HCT116 (cell line): ENCODE measurements around the gene SLCO2B1. TPM values are rescaled to one million over a fixed set of nuclear protein-coding genes. Genes with fewer than 3 reads are reported as not detected.
A peak's percentile ranks its signal among the peaks of the same experiment; 100 is the strongest.

Experiments used
- ATAC-seq: fragments of 200-7000 bp; cut with Tn5 transposase; 2 replicates; pipeline ENCODE4 v1.9.1; 2020; ENCODE audit warnings: mild to moderate bottlenecking, moderate library complexity
- BruUV-seq: library from RNA; stranded (reverse); fragments of 400-500 nt; replicated peaks from 2 replicates; lab custom pipeline; 2021; lab: Mats Ljungman, UMichigan
- CTCF ChIA-PET: fragments of 300-600 bp; sonication (Branson Sonifier 250); formaldehyde crosslinking; loops from one replicate; lab custom pipeline; 2021; ENCODE audit warnings: antibody characterized with exemption; lab: Charles Lee
- POLR2A ChIA-PET: fragments of 300-600, 350-600 bp; sonication (Branson Sonifier 250); formaldehyde crosslinking; loops from one replicate; lab custom pipeline; 2021; ENCODE audit warnings: antibody characterized with exemption; lab: Charles Lee
- RAD21 ChIA-PET, 2 experiments: fragments of 300-600 bp; sonication (Branson Sonifier 250); formaldehyde crosslinking; loops; one replicate each; lab custom pipeline; 2023; ENCODE audit warnings: low total read pairs in 2 of 2; ENCODE audit not compliant: uncharacterized antibody in 2 of 2, unreplicated experiment in 2 of 2, low non-redundant PET in 1 of 2; lab: Charles Lee
- DNase-seq: peaks from one replicate; pipeline ENCODE4 v3.0.0-alpha.2; 2010; ENCODE audit warnings: low read depth, low spot score
- H2AFZ ChIP-seq: fragments of 200-600 bp; shearing (Covaris generic), sonication (generic); 2 replicates; pipeline ENCODE4 v1.6.1; 2017; ENCODE audit warnings: low read depth, mixed run types, mixed read lengths, antibody characterized with exemption, low read length; ENCODE audit not compliant: poor library complexity, severe bottlenecking
- H3K27ac ChIP-seq: 2 replicates; pipeline ENCODE4 v1.5.1; 2012; ENCODE audit warnings: low read depth, low read length
- H3K27me3 ChIP-seq: fragments of 200-600 bp; sonication (generic); 2 replicates; pipeline ENCODE4 v1.6.1; 2016; ENCODE audit warnings: mixed run types, low read length, mixed read lengths; ENCODE audit not compliant: insufficient read depth
- H3K36me3 ChIP-seq, 2 experiments: fragments of 200-500 bp in 1 of 2; fragments of 200-600 bp in 1 of 2; sonication (Bioruptor generic) in 1 of 2; sonication (generic) in 1 of 2; 2 replicates each; pipeline versions ENCODE4 v1.5.1 to v1.6.1; 2014 to 2016; ENCODE audit warnings: low read length in 2 of 2, inconsistent platforms in 1 of 2, mixed read lengths in 1 of 2, mixed run types in 1 of 2; ENCODE audit not compliant: insufficient read depth in 2 of 2, control insufficient read depth in 1 of 2
- H3K4me1 ChIP-seq, 2 experiments: fragments of 200-600 bp in 1 of 2; sonication (generic) in 1 of 2; 2 replicates each; pipeline versions ENCODE4 v1.5.1 to v1.6.1; 2012 to 2017; ENCODE audit warnings: low read length in 2 of 2, inconsistent platforms in 1 of 2, mild to moderate bottlenecking in 1 of 2, mixed read lengths in 1 of 2, mixed run types in 1 of 2, moderate library complexity in 1 of 2; ENCODE audit not compliant: insufficient read depth in 2 of 2, control insufficient read depth in 1 of 2
- H3K4me2 ChIP-seq: fragments of 200-600 bp; sonication (generic); 2 replicates; pipeline ENCODE4 v1.6.1; 2017; ENCODE audit warnings: mixed run types, low read length, mixed read lengths
- H3K4me3 ChIP-seq, 2 experiments: fragments of 200-600 bp in 1 of 2; sonication (generic) in 1 of 2; replicated peaks in 1 of 2; 2 replicates each; pipeline ENCODE4 v1.5.1; 2011 to 2016; ENCODE audit warnings: low read length in 2 of 2, control low read depth in 1 of 2, low read depth in 1 of 2, mild to moderate bottlenecking in 1 of 2, mixed read lengths in 1 of 2, mixed run types in 1 of 2
- H3K79me2 ChIP-seq: fragments of 200-600 bp; sonication (generic); 2 replicates; pipeline ENCODE4 v1.6.1; 2017; ENCODE audit warnings: mild to moderate bottlenecking, mixed run types, low read length, moderate library complexity, mixed read lengths; ENCODE audit not compliant: insufficient read depth
- H3K9ac ChIP-seq: fragments of 200-600 bp; sonication (generic); 2 replicates; pipeline ENCODE4 v1.6.1; 2016; ENCODE audit warnings: low read length, mixed read lengths
- H3K9me2 ChIP-seq: fragments of 200-600 bp; sonication (generic), shearing (Covaris generic); 2 replicates; pipeline ENCODE4 v1.6.1; 2017; ENCODE audit warnings: mixed run types, mild to moderate bottlenecking, moderate library complexity; ENCODE audit not compliant: insufficient read depth
- H3K9me3 ChIP-seq, 2 experiments: fragments of 200-500 bp in 1 of 2; fragments of 200-600 bp in 1 of 2; sonication (Bioruptor generic) in 1 of 2; sonication (generic) in 1 of 2; 2 replicates each; pipeline ENCODE4 v1.6.1; 2014 to 2017; ENCODE audit warnings: low read length in 2 of 2, mixed read lengths in 2 of 2, inconsistent platforms in 1 of 2, low read depth in 1 of 2, mild to moderate bottlenecking in 1 of 2, mixed run types in 1 of 2, moderate library complexity in 1 of 2; ENCODE audit not compliant: control insufficient read depth in 1 of 2, insufficient read depth in 1 of 2
- H4K20me1 ChIP-seq: fragments of 200-600 bp; sonication (generic), shearing (Covaris generic); 2 replicates; pipeline ENCODE4 v1.6.1; 2017; ENCODE audit warnings: mixed run types, mild to moderate bottlenecking, moderate library complexity; ENCODE audit not compliant: insufficient read depth
- CEBPB ChIP-seq: IDR thresholded peaks from 2 replicates; pipeline ENCODE4 v1.6.1; 2012; ENCODE audit warnings: low read depth
- ELF1 ChIP-seq: IDR thresholded peaks from 2 replicates; pipeline ENCODE4 v1.6.1; 2012; ENCODE audit warnings: low read depth, borderline replicate concordance
- EZH2 ChIP-seq: fragments of 200-600 bp; sonication (generic); IDR thresholded peaks from 2 replicates; pipeline ENCODE4 v1.6.1; 2017; ENCODE audit warnings: antibody characterized with exemption, mixed run types
- FOSL1 ChIP-seq: IDR thresholded peaks from 2 replicates; pipeline ENCODE4 v1.6.1; 2012; ENCODE audit warnings: low read depth
- JUND ChIP-seq: IDR thresholded peaks from 2 replicates; pipeline ENCODE4 v1.6.1; 2012
- POLR2A ChIP-seq: IDR thresholded peaks from 2 replicates; pipeline ENCODE4 v1.7.0; 2011; ENCODE audit warnings: borderline replicate concordance; ENCODE audit not compliant: insufficient read depth, insufficient read length; ENCODE audit errors: extremely low read depth
- RAD21 ChIP-seq: IDR thresholded peaks from 2 replicates; pipeline ENCODE4 v1.6.1; 2012; ENCODE audit warnings: low read depth, mild to moderate bottlenecking
- SRF ChIP-seq: IDR thresholded peaks from 2 replicates; pipeline ENCODE4 v1.6.1; 2012; ENCODE audit warnings: low read depth
- TCF7L2 ChIP-seq: IDR thresholded peaks from 2 replicates; pipeline ENCODE4 v1.7.0; 2011; ENCODE audit warnings: borderline replicate concordance, inconsistent platforms; ENCODE audit not compliant: insufficient read depth, insufficient read length; ENCODE audit errors: extremely low read depth
- YY1 ChIP-seq: IDR thresholded peaks from 2 replicates; pipeline ENCODE4 v1.6.1; 2011; ENCODE audit warnings: low read length, low read depth, moderate library complexity, mild to moderate bottlenecking; ENCODE audit not compliant: insufficient replicate concordance; ENCODE audit errors: extremely low read depth
- ZFX ChIP-seq: fragments of 450-650 bp; IDR thresholded peaks from 2 replicates; pipeline ENCODE4 v1.6.1; 2017
- ZNF274 ChIP-seq: fragments of 200-500 bp; sonication (Bioruptor generic); IDR thresholded peaks from 2 replicates; pipeline ENCODE4 v1.6.1; 2014; ENCODE audit warnings: mild to moderate bottlenecking, low read depth, low read length, inconsistent platforms
- intact Hi-C: fragments of 100-400 bp; cut with micrococcal nuclease; formaldehyde crosslinking; loops from 2 replicates; pipeline ENCODE4 v1.10.0; 2022
- total RNA-seq: library from RNA; stranded (reverse); gene quantifications from one replicate; pipeline ENCODE4 v1.2.1, GENCODE V29; 2021; ENCODE audit not compliant: unreplicated experiment
- TF ChIP-seq, protein P1 (sequence below): IDR thresholded peaks from 2 replicates; pipeline ENCODE4 v1.6.1; 2012; ENCODE audit warnings: low read depth

Gene SLCO2B1
- total RNA-seq, 1 experiment from 2014 or later = 0.81 TPM

DNA sequence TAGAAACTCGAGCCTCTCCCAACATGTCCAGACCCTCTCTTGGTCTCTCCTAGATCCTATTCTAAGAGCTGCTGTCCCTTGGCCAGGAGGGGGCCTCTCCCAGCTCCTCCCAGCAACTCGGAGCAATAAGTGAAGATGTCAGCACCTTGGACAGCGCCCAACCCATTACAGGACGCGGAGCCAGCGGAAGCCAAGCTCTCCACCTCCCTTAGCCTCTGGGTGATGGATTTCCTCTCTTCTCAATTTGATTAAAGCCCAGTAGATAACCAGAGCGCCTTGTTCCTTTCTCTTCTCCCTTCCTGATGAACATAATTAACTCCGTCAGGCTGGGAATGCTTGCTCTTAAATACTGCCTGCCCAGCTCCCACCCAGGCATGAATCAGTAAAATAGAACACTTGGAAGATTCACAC, 63.5 kb downstream of the SLCO2B1 start (continued):
- TF ChIP-seq JUND = no peak
- no peak for TF ChIP-seq POLR2A
- no peak for TF ChIP-seq ELF1
- TF ChIP-seq, protein P1, sequence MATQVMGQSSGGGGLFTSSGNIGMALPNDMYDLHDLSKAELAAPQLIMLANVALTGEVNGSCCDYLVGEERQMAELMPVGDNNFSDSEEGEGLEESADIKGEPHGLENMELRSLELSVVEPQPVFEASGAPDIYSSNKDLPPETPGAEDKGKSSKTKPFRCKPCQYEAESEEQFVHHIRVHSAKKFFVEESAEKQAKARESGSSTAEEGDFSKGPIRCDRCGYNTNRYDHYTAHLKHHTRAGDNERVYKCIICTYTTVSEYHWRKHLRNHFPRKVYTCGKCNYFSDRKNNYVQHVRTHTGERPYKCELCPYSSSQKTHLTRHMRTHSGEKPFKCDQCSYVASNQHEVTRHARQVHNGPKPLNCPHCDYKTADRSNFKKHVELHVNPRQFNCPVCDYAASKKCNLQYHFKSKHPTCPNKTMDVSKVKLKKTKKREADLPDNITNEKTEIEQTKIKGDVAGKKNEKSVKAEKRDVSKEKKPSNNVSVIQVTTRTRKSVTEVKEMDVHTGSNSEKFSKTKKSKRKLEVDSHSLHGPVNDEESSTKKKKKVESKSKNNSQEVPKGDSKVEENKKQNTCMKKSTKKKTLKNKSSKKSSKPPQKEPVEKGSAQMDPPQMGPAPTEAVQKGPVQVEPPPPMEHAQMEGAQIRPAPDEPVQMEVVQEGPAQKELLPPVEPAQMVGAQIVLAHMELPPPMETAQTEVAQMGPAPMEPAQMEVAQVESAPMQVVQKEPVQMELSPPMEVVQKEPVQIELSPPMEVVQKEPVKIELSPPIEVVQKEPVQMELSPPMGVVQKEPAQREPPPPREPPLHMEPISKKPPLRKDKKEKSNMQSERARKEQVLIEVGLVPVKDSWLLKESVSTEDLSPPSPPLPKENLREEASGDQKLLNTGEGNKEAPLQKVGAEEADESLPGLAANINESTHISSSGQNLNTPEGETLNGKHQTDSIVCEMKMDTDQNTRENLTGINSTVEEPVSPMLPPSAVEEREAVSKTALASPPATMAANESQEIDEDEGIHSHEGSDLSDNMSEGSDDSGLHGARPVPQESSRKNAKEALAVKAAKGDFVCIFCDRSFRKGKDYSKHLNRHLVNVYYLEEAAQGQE = peak; percentile 96
- TF ChIP-seq CEBPB = no peak
- no peak for TF ChIP-seq ZNF274
- TF ChIP-seq RAD21 = peak; percentile 18; the same call in 1 of the 2 replicates
- TF ChIP-seq ZFX = no peak
- no peak for TF ChIP-seq TCF7L2
- TF ChIP-seq, all 23 proteins: peak for 3

DNA sequence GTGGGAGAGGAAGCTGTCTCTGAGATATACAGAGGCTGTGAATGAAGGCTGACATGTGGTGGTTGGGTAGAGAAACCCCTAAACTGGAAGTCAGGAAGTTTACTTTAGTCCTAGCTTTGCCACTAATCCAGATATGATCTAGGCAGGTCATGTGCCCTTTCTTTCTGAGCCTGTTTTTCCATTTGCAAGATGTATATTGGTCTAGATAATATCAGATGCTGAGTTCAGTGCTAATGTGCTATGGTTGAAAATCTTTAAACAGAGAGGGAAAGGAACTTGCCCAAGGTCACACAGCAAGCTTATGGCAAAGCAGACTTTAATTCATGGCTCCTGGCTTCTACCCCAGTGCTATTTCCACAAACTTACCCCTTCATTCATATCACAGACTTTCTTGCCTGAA, 63.9 kb downstream of the SLCO2B1 start:
- Histone ChIP-seq H3K36me3 (no peaks in the 10 kb centered on the region), H2AFZ (no peak overlapping the region), H3K4me1 (no peaks in the 10 kb centered on the region), H3K9me3 (no peaks in the 10 kb centered on the region), H3K4me2 (no peak overlapping the region), H4K20me1 (no peaks in the 10 kb centered on the region), H3K27me3 (peaks cover 38% of the 10 kb centered on the region; the same call in 1 of the 2 replicates), H3K79me2 (no peaks in the 10 kb centered on the region), H3K4me3 (no peak overlapping the region), H3K9me2 (no peaks in the 10 kb centered on the region), H3K27ac (no peak overlapping the region), H3K9ac (no peak overlapping the region)
- intact Hi-C loops = loop anchor here (1.0 kb wide), 1 partner anchor 18 kb away; no protein-coding TSS in a partner anchor
- ChIA-PET POLR2A (no interaction called here), CTCF (interaction anchor here (0.5 to 2.6 kb wide), 7 partner anchors 9 to 75 kb away, joined by 3 to 20 read pairs (median 5); no protein-coding TSS in a partner anchor), RAD21 (interaction anchor here in 1 of 2 experiments (0.9 to 1.2 kb wide), 3 partner anchors 9 to 74 kb away, joined by 3 read pairs; no protein-coding TSS in a partner anchor)
- no TSS peak for BruUV-seq
- DNase-seq (no peak), ATAC-seq (no peak)
- TF ChIP-seq TCF7L2 (no peak), ELF1 (no peak), RAD21 (no peak), YY1 (no peak), EZH2 (no peak), SRF (no peak), FOSL1 (no peak), ZFX (no peak), POLR2A (no peak)
